CD8-positive, alpha-beta memory T cell (primary cell): ENCODE measurements around the gene THAP7. TPM values are rescaled to one million over a fixed set of nuclear protein-coding genes. Genes with fewer than 3 reads are reported as not detected.

Experiments
- CTCF ChIA-PET: fragments of 350-600 bp; sonication (Branson Sonifier 250); formaldehyde crosslinking; loops from one replicate; lab custom pipeline; 2021; ENCODE audit warnings: antibody characterized with exemption; lab: Charles Lee
- POLR2A ChIA-PET: fragments of 350-600 bp; sonication (Branson Sonifier 250); formaldehyde crosslinking; loops from one replicate; lab custom pipeline; 2021; ENCODE audit warnings: antibody characterized with exemption; lab: Charles Lee
- DNase-seq, 5 donors: peaks; one replicate each; pipeline versions ENCODE4 v3.0.0 to v3.0.0-alpha.2; 2020 to 2022; ENCODE audit warnings: mixed read lengths in 1 of 5
- H3K27ac ChIP-seq: one replicate; pipeline ENCODE4 v1.7.0; 2013; ENCODE audit warnings: low read depth, mild to moderate bottlenecking, low read length, moderate library complexity
- H3K27me3 ChIP-seq: 2 replicates; pipeline ENCODE4 v1.7.0; 2013; ENCODE audit warnings: low read length, mild to moderate bottlenecking; ENCODE audit not compliant: insufficient read depth, poor library complexity, severe bottlenecking
- H3K36me3 ChIP-seq: 2 replicates; pipeline ENCODE4 v1.7.0; 2013; ENCODE audit warnings: mild to moderate bottlenecking, low read length, moderate library complexity; ENCODE audit not compliant: insufficient read depth
- H3K4me1 ChIP-seq: 2 replicates; pipeline ENCODE4 v1.7.0; 2013; ENCODE audit warnings: mild to moderate bottlenecking, low read length, moderate library complexity; ENCODE audit not compliant: insufficient read depth
- H3K4me3 ChIP-seq: 2 replicates; pipeline ENCODE4 v1.7.0; 2013; ENCODE audit warnings: mild to moderate bottlenecking, low read length
- H3K9me3 ChIP-seq: 2 replicates; pipeline ENCODE4 v1.7.0; 2013; ENCODE audit warnings: mild to moderate bottlenecking, low read length
- H3K27ac Mint-ChIP-seq, 8 donors: one replicate each; pipeline ENCODE4 v1.8.0; 2020 to 2021; ENCODE audit warnings: mixed read lengths in 8 of 8, mild to moderate bottlenecking in 6 of 8, inconsistent platforms in 3 of 8, moderate library complexity in 3 of 8
- H3K27me3 Mint-ChIP-seq, 2 donors: one replicate each; pipeline ENCODE4 v1.8.0; 2020 to 2021; ENCODE audit warnings: mixed read lengths in 2 of 2, mild to moderate bottlenecking in 1 of 2, moderate library complexity in 1 of 2
- H3K36me3 Mint-ChIP-seq, 3 donors: one replicate each; pipeline ENCODE4 v1.8.0; 2020 to 2021; ENCODE audit warnings: mixed read lengths in 3 of 3, inconsistent platforms in 1 of 3, mild to moderate bottlenecking in 1 of 3
- H3K4me1 Mint-ChIP-seq, 3 donors: one replicate each; pipeline ENCODE4 v1.8.0; 2020 to 2021; ENCODE audit warnings: mixed read lengths in 3 of 3, inconsistent platforms in 1 of 3, mild to moderate bottlenecking in 1 of 3
- H3K4me3 Mint-ChIP-seq, 7 donors: one replicate each; pipeline ENCODE4 v1.8.0; 2020 to 2021; ENCODE audit warnings: mixed read lengths in 7 of 7, mild to moderate bottlenecking in 6 of 7, moderate library complexity in 4 of 7, inconsistent platforms in 2 of 7
- H3K9me3 Mint-ChIP-seq, 5 donors: one replicate each; pipeline ENCODE4 v1.8.0; 2020 to 2022; ENCODE audit warnings: mixed read lengths in 5 of 5, mild to moderate bottlenecking in 3 of 5, moderate library complexity in 2 of 5, inconsistent platforms in 1 of 5
- polyA plus RNA-seq: library from polyadenylated mRNA; unstranded; fragments of 300-500 nt; fragmentation: Illumina TruSeq; gene quantifications from one replicate; pipeline ENCODE4 v1.2.3, GENCODE V29; 2021
- total RNA-seq, 2 experiments: library from RNA; stranded (reverse); gene quantifications; one replicate each; pipeline ENCODE4 v1.2.3, GENCODE V29; 2021

The THAP7 gene
- total and polyA plus RNA-seq, 3 experiments from 2014 or later = 42.8 to 43.9 (median 43.9) TPM

DNA sequence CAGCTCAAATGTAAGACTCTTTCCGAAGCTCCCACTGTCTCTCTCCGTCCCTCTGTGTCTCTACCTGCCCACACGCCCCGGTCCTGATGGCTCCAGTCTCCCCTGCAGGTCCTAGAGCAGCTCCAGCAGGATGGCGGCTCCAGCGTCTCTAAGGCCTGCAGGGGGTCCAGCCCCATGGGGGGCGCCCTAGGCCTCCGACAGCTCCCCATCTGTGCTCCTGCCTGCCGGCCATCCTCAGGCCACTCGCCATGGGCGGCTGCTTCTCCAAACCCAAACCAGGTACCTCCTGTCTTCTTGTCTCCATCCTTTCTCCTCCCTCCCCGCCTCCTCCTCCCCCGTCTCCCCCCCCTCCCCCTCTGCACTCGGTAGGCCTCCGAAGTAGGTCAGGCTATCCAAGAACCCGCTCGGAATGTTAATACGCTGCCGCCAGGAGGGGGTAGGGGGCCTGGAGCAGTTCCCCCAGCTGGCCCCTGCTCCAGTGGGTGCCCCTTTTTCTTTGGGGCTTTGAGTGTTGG is 34.2 kb downstream of the THAP7 start:
- Histone ChIP-seq H3K27me3 (peaks cover 18% of the 10 kb centered on the region), H3K9me3 (no peaks in the 10 kb centered on the region), H3K4me1 (peaks cover 10% of the 10 kb centered on the region), H3K4me3 (no peak overlapping the region), H3K36me3 (no peaks in the 10 kb centered on the region), H3K27ac (no peak overlapping the region)
- Mint-ChIP-seq H3K4me1 (peaks cover 7 to 19% (median 7%) of the 10 kb centered on the region in 3 donors), H3K4me3 (no peak overlapping the region), H3K27ac (no peak overlapping the region), H3K9me3 (no peaks in the 10 kb centered on the region), H3K27me3 (peaks cover 6 to 12% of the 10 kb centered on the region in 2 donors), H3K36me3 (no peaks in the 10 kb centered on the region)
- ChIA-PET POLR2A (no interaction called here), CTCF (interaction anchor here (2.4 kb wide), 1 partner anchor 8 kb away, joined by 6 read pairs; no protein-coding TSS in a partner anchor)
- DNase-seq = no peak

DNA sequence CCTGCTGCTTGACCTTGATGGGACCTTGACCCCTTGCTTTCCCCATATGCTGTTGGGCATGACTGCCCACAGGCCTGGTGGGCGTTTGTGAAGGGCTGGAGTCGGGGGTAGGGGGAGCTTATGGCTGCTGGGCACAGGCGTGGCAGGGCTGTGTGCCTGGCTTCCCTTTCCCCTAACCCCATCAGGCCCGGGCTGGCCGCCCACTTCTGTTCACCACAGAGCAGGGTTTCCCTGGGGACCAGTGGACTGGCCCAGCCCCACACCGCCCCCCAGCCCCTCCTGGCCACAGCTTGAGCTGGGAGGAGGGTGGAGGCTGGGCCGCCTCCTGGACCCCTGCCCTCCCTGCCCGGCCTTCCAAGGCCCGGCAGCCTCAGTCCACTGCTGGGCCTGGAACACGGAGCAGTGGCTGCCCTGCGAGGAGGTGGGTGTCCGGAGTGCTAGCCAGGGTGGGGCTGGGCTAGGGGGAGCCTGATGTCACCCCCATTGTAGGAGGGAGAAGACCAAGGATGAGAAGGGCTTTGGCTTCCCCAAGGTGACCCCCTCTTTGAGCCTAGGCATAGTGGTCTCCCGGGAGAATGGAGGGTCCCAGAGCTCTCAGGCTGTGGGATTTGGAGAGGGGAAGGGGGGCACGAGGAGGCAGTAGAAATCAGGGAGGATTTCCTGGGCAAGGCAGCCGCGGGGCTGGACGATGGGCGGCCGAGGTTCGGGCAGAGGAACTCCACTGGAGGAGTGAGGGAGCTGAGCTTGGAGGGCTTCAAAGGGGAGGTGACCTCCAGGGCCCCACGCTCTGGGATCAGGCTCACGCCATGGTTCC is 34.8 kb downstream of the THAP7 start, which contains the start of gene AIFM3:
AIFM3 (plus strand) TSS at position 373 of the 814 bp plus-strand sequence. CDS start 690 bp downstream, outside the sequence.
- no peak within 1 kb of the TSS for H3K4me3 Mint-ChIP-seq
- POLR2A ChIA-PET = no interaction called here
- Histone ChIP-seq H3K9me3 (no peaks in the 10 kb centered on the region), H3K27me3 (peaks cover 18% of the 10 kb centered on the region), H3K36me3 (no peaks in the 10 kb centered on the region), H3K4me1 (peaks cover 10% of the 10 kb centered on the region), H3K4me3 (no peak within 1 kb of the TSS), H3K27ac (no peak within 1 kb of the TSS)
- H3K9me3 Mint-ChIP-seq = no peaks in the 10 kb centered on the region
- H3K27me3 Mint-ChIP-seq = peaks cover 8 to 12% of the 10 kb centered on the region in 2 donors
- peaks cover 7 to 19% (median 7%) of the 10 kb centered on the region in 3 donors for H3K4me1 Mint-ChIP-seq
- CTCF ChIA-PET = no interaction called here
- no peaks in the 10 kb centered on the region for H3K36me3 Mint-ChIP-seq
- DNase-seq = no peak
- H3K27ac Mint-ChIP-seq = no peak within 1 kb of the TSS

DNA sequence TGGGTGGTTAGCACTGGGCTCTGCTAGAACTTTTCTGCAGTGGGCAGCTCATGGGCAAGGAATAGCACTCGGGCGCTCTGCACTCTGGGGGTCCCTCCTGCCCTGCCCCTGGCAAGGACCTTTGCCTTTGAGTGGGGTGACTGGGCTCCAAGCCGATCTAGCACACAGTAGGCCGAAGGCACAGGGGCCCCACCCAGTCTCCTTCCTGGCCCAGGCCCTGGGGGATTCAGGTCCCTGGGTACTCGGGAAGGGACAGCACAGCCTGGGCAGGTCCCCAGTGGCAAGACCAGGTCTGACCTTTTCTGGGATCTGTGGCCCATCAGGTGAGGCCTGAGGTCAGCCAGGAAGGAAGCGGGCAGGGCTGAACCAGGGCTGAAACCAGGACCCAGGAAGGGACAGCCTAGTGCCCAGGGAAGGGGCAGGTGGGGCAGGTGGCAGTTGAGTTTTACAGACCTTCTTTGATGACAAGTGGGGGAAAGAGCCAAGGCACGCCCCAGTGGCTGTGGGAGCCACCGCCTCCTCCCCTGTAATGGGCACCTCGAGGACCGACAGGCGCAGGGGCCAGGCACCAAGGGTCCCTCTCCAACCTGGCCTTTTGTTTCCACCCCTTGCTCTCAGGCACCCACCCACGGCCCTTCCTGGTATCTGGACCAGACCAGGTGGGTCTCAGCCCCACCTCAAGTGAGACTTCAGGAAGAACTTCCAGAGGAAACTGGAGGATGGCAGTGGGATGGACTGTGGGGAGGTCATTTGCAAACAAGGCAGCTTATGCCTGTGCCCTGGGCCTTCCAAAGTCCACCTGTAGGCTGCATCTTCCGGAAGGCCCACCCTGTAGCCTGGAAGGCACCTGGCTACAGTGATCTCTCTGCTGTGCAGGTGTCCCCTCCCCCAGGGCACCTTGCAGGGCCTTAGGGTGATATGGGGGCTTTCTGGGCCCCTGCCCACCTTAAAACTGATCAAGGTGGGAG is 35.7 kb downstream of the THAP7 start:
- Histone ChIP-seq H3K36me3 (no peaks in the 10 kb centered on the region), H3K9me3 (no peaks in the 10 kb centered on the region), H3K4me3 (no peak overlapping the region), H3K27ac (no peak overlapping the region), H3K4me1 (peaks cover 10% of the 10 kb centered on the region), H3K27me3 (peaks cover 18% of the 10 kb centered on the region)
- POLR2A ChIA-PET = no interaction called here
- Mint-ChIP-seq H3K27ac (peak overlapping the region in 1 of 8 donors; percentile 36), H3K4me1 (peaks cover 7 to 22% (median 7%) of the 10 kb centered on the region in 3 donors), H3K4me3 (peak overlapping the region in 5 of 7 donors; percentile 20 to 76 (median 49)), H3K9me3 (no peaks in the 10 kb centered on the region), H3K27me3 (peaks cover 12 to 16% of the 10 kb centered on the region in 2 donors), H3K36me3 (no peaks in the 10 kb centered on the region)
- CTCF ChIA-PET = no interaction called here
- no peak for DNase-seq

DNA sequence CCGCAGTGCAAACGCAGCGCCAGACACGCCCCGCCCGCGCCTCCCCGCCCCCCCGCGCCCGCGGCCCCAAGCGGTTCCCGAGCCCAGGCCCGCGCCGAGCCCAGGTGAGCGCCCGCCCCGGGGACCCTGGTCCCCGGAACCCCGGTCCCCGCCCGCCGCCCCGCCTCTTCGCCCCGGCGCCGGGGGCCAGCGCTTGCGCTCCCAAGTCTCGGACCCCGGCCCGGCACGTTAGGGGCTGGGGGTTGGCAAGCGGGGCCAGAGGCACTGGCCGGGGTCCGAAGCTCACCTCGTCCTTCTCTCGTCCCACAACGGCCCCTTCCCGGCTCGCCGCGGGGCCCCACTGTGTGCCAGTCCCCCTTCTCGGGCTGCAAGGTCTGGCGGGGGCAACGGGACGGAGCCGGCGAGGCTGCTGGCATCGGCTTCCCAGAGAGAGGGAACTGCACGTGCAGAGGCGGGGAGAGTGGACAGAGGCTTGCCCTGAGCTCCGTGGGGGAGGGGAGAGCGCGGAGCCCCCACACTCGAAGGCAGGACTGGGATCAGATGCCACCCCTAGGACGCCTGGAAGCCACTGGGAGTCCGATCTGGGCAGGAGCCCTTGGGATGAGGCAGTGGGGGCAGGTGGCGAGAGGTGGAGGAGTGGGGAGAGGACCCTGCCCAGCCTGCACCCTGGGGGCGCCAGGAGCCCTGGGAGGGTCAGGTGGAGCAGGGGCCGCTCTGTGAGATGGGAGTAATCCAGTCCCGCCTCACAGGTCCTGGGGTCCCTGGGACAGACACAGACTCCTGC is 36.6 kb downstream of the THAP7 start:
- Mint-ChIP-seq H3K4me1 (peaks cover 7 to 22% (median 7%) of the 10 kb centered on the region in 3 donors), H3K27ac (no peak overlapping the region), H3K27me3 (peaks cover 12 to 21% of the 10 kb centered on the region in 2 donors), H3K4me3 (peak overlapping the region in 5 of 7 donors; percentile 15 to 57 (median 44)), H3K9me3 (no peaks in the 10 kb centered on the region), H3K36me3 (no peaks in the 10 kb centered on the region)
- DNase-seq = peak in 1 of 5 donors; percentile 17
- no peak overlapping the region for H3K27ac ChIP-seq
- no peak overlapping the region for H3K4me3 ChIP-seq
- CTCF ChIA-PET = no interaction called here
- no peaks in the 10 kb centered on the region for H3K36me3 ChIP-seq
- no peaks in the 10 kb centered on the region for H3K9me3 ChIP-seq
- peaks cover 18% of the 10 kb centered on the region for H3K27me3 ChIP-seq
- H3K4me1 ChIP-seq = peaks cover 10% of the 10 kb centered on the region
- POLR2A ChIA-PET = no interaction called here

DNA sequence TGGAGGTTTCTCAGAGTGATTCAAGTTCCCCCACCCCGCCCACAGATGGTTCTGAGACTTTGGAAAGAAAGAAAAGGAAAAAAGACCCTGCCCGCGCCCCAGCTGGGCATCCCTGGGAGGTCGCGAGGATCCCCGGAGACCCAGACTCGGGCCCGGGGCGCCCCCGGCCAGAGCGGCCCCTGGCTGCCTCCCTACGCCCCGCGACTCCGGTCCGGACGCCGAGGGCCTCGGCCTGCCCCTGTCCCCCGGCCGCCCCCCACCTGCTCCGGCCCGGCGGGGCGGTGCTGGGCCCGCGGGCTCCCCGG is 37.2 kb downstream of the THAP7 start:
- peaks cover 15 to 24% of the 10 kb centered on the region in 2 donors for H3K27me3 Mint-ChIP-seq
- peak overlapping the region; percentile 62 to 90 (median 74) for H3K4me3 Mint-ChIP-seq
- H3K4me1 ChIP-seq = peaks cover 10% of the 10 kb centered on the region
- no peak overlapping the region for H3K27ac ChIP-seq
- H3K9me3 ChIP-seq = no peaks in the 10 kb centered on the region
- no peak overlapping the region for H3K4me3 ChIP-seq
- CTCF ChIA-PET = no interaction called here
- H3K27ac Mint-ChIP-seq = peak overlapping the region in 3 of 8 donors; percentile 50 to 87 (median 63)
- H3K4me1 Mint-ChIP-seq = peaks cover 7 to 22% (median 7%) of the 10 kb centered on the region in 3 donors
- no peak for DNase-seq
- H3K36me3 Mint-ChIP-seq = no peaks in the 10 kb centered on the region
- peaks cover 18% of the 10 kb centered on the region for H3K27me3 ChIP-seq
- POLR2A ChIA-PET = no interaction called here
- no peaks in the 10 kb centered on the region for H3K9me3 Mint-ChIP-seq
- H3K36me3 ChIP-seq = no peaks in the 10 kb centered on the region

DNA sequence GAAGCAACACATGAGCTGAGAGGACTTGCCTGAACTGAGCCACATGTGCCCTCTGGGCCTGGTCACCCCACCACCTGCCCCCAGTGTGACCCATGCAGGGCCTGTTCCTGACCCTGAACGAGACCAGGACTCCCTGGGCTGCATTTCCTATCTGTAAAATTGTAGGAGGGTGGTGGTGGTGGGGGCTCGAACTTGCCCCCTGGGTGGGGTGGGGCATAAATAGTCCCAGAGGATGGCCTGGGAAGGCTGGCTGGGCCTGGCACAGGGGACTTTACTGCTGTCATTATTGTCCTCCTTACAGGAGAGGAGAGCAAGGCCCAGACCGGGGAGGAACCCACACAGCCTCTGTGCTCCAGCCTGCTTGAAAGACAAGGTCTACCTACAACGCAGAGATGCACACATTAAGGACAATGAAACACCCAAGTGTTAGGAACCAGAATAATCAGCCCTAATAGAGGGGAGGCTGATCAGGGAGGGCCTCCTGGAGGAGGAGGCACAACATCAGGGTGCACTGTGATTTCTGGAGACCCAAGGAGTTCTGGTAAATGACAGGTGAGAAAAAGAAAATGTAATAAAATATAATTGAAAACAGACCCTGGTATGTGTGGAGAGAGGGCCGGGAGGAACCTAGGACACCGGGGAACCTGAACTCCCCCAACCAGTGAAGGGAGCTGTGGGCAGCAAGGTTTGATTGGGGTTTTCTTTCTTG is 37.7 kb downstream of the THAP7 start:
- no peaks in the 10 kb centered on the region for H3K9me3 ChIP-seq
- Mint-ChIP-seq H3K4me1 (peaks cover 7 to 22% (median 7%) of the 10 kb centered on the region in 3 donors), H3K4me3 (peak overlapping the region; percentile 62 to 90 (median 74)), H3K9me3 (no peaks in the 10 kb centered on the region), H3K27ac (peak overlapping the region in 5 of 8 donors; percentile 29 to 87 (median 63)), H3K27me3 (peaks cover 15 to 24% of the 10 kb centered on the region in 2 donors), H3K36me3 (no peaks in the 10 kb centered on the region)
- H3K27me3 ChIP-seq = peaks cover 18% of the 10 kb centered on the region
- CTCF ChIA-PET = no interaction called here
- H3K27ac ChIP-seq = no peak overlapping the region
- H3K36me3 ChIP-seq = no peaks in the 10 kb centered on the region
- no peak for DNase-seq
- H3K4me3 ChIP-seq = no peak overlapping the region
- POLR2A ChIA-PET = no interaction called here
- H3K4me1 ChIP-seq = peaks cover 10% of the 10 kb centered on the region
